ENCODE measurements around the gene KMT5C.
"Not testable (repeated sequence)": the region's sequence is repeated elsewhere in the genome, so short reads cannot be mapped to it uniquely, and the experiment has no call there.

Gene KMT5C

GRCh38 chr19:55316646-55317045 is 23.0 kb upstream of the KMT5C start:
- no peak for DNase-seq (ENCODE audit: extremely low read depth in 1 of 2, low read depth in 1 of 2)

DNA sequence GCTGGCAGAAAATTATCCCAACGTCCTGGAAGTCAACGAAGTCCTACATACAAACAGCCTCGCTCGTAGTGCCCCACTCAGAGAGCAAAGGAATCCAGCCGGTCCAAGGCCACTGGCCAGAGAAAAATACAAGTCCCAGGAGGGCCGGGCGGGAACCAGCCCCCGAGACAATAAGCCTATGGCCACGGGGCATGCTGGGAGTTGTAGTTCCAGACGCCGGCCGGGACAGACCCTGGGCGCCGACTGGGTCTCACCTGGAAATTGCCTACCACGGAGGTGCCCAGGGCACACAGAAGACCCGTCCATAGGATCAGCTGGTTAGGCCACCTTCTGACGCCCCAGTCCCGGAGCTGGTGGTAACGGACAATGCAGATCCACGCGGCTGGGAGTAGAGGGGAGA is 19.9 kb upstream of the KMT5C start:
- DNase-seq (ENCODE audit: extremely low read depth in 1 of 2, low read depth in 1 of 2) = no peak

DNA sequence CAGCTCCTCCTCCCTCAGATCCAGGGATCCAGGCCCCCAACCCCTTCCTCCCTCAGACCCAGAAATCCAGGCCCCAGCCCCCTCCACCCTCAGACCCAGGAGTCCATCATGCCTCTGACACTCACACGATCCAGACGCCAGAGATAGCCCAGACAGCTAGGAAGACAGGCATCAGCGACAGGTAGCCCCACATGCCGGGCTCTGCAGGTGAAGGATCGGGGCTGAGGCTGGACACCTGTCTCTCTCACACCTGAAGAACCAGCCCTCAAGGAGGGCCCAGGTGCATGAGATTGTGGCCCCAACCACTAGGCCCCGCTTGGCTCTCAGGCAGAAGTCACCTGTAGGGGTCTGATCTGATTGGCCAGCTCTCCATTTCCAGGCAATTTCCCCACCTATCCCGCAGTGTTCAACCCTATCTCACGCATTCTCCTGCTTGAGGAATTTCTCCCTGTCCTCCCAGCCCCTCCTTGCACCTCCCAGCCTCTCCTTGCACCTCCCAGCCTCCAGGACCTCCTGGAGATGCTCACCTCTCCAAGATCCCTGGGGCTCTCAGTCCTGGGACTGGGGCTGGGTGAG is 18.7 kb upstream of the KMT5C start:
- DNase-seq (ENCODE audit: extremely low read depth in 1 of 2, low read depth in 1 of 2) = no peak

- no peak for DNase-seq (ENCODE audit: extremely low read depth in 1 of 2, low read depth in 1 of 2)
Measured at GRCh38 chr19:55321466-55322137, 18.1 kb upstream of the KMT5C start.

- DNase-seq (ENCODE audit: extremely low read depth in 1 of 2, low read depth in 1 of 2) = no peak
Measured at GRCh38 chr19:55322204-55322885, 17.3 kb upstream of the KMT5C start.

DNA sequence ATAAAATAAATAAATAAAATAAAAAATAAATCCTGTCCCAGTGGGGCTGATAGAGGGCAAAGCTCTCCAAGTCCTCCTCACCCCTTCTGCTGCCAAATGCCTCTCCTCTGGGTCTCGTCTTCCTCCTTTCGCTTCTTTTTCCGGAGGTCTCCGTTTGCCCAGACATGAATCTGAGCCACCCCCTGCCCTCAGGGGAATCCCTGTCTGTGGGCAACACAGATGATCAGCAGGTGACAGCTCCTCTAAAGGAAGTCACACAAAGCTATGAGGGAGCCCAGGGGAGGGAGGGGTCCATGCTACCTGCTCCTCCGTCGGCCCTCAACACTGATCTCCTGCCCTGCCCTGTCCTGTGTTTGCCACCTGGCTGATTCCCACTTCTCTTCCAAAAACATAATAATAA is 15.0 kb upstream of the KMT5C start:
- no peak for DNase-seq (ENCODE audit: extremely low read depth in 1 of 2, low read depth in 1 of 2)

- no peak for DNase-seq (ENCODE audit: extremely low read depth in 1 of 2, low read depth in 1 of 2)
Measured at GRCh38 chr19:55325172-55325571, 14.5 kb upstream of the KMT5C start, which contains the start of gene TMEM150B. Gene TMEM150B (minus strand): TSS chr19:55325341. CDS start chr19:55321036, 4,305 bp downstream.

- not testable (repeated sequence) for DNase-seq (ENCODE audit: extremely low read depth in 1 of 2, low read depth in 1 of 2)
Measured at GRCh38 chr19:55328774-55329318, 10.8 kb upstream of the KMT5C start.

DNA sequence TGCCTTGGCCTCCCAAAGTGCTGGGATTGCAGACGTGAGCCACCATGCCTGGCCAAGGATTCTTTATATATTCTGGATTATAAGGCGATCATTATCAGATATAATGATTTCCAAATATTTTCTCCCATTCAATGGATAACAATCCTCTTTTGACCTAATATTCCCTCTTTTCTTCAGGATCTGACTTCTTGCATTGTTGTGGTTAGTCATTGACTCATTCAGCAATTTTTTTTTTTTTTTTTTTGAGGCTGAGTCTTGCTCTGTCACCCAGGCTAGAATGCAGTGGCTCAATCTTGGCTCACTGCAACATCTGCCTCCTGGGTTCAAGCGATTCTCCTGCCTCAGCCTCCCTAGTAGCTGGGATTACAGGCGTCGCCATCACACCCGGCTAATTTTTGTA is 9.9 kb upstream of the KMT5C start:
- not testable (repeated sequence) for DNase-seq (ENCODE audit: extremely low read depth in 1 of 2, low read depth in 1 of 2)

GRCh38 chr19:55333870-55334269 is 5.8 kb upstream of the KMT5C start:
- no peak for DNase-seq (ENCODE audit: extremely low read depth in 1 of 2, low read depth in 1 of 2)

DNA sequence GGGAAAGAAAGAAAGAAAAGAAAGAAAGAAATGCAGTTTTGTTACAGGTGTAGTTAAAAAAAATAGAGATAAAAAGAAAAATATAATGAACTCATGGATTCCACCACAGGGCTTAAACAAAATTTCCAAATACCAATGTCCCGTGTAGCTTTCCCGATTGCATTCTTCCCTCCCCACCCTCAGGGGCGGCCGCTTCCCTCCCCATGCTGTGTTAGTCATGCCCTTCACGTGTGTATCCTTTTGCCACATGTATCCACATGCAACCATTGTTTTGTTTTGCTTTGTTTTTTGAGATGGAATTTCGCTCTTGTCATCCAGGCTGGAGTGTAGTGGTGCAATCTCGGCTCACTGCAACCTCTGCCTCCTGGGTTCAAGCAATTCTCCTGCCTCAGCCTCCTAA is 3.6 kb upstream of the KMT5C start:
- DNase-seq (ENCODE audit: extremely low read depth in 1 of 2, low read depth in 1 of 2) = no peak

DNA sequence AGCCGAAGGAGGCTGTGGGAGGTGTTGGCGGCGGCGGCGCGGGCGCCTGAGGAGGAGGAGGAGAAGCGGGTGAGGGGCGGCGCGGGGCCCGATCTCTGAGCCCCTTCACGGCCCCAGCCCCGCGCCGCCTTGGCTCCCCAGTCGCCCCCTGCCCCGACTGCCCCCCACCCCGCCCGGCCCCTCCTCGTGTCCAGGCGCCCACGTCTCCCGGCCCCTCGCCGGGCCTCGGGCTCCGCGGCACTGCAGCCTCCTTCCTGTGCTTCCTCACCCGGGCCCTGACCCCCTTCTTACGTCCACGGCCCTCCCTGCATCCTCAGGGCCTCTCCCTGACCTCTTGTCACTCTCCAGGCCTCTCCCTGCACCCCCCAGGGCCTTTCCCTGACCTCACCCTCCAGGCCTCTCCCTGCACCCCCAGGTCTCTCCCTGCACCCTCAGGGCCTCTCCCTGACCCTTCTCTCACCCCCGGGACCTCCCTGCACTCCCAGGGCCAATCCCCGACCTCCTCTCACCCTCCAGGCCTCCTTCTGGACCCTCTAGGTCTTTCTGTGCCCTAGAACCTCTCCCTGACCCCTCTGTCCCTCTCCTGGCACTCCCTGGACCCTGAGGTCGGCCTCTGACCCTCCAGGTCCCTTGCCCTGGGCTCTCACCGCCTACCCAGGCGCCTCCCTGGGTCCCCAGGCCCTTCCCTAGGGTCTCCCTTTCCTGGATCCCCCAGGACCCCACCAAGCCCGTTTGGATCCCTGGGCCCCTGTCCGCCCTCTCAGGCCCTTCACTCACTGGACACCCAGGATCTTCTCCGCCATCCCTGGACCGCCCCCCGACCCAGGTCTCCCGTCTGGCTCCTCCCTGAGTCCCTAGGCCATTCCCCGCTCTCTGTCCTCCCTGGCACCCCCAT is 460 bp downstream of the KMT5C start:
- DNase-seq (ENCODE audit: extremely low read depth in 1 of 2, low read depth in 1 of 2) = no peak

DNA sequence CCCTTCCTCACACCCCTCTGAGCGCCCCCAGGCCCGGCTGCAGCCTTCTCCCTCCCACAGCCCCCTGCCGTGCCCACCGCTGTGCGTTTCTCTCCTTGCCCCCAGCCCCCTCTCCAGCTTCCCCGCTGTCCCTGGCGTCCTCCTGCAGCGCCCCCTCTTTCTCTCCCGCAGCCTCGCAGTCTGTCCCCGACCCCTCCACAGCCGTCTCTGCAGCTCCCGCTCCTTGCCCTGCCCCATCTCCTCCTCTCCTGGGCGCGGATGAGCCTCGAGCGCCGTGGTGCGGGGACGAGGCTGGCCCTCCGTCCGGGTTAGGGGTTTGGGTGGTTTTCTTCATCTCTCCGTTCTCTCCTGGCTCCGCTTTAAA is 1.1 kb downstream of the KMT5C start:
- no peak for DNase-seq (ENCODE audit: extremely low read depth in 1 of 2, low read depth in 1 of 2)

DNA sequence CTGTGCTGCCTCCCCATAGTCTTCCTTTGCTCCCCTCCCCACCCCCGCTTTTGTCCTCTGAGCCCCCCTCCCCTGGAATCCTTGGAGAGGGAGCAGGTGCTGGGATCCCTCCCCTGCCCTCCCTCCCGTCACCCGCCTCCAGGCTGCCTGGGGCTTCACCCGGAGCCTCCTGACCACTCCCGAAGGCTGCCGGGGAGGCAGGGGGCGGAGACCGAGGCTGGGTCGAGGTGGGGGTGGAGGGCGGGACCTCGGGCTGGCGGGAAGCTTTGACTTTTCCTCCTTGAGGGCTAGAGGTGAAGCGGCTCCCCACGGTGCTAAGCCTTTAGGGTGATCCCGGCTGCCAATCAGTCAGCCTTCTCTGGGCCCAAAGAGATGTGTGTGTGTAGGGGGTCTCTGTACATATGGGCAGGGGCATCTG is 1.5 kb downstream of the KMT5C start:
- DNase-seq (ENCODE audit: extremely low read depth in 1 of 2, low read depth in 1 of 2) = peak in 1 of 2 donors; percentile 19

DNA sequence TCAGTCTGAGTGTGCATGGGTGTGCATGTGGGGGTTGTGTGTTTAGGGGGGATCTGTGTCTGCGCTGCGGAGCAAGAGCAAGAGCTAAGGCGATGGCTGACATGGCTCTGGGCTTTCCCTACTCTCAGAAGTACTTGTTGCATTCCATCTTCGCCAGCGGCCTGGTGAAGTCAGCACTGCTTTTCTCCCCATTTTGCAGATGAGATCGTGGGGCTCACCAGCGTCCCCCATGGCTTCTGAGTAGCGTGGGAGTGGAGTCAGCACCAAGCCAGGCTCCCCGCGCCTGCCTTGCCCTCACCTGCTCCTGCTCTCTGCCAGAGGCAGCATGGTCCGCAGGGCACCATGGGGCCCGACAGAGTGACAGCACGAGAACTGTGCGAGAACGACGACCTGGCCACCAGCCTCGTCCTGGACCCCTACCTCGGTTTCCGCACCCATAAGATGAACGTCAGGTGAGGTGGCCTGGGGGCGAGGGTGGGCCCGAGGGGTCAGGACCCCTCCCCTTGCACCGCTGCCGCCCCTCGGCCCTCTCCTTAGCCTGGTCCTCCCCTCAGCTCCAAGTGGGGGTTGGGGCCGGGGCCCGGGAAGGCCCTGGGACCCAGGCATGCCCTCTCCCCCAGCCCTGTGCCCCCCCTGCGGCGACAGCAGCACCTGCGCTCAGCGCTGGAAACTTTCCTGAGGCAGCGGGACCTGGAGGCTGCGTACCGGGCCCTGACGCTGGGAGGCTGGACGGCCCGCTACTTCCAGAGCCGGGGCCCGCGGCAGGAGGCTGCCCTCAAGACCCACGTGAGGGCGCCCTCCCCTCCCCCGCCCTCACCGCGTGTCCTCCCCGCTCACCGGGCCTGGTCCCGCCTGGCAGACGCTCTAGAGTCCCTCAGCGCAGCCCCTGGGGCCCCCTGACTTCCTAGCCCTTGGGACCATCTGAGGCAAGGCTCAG is 2.2 kb downstream of the KMT5C start:
- DNase-seq (ENCODE audit: extremely low read depth in 1 of 2, low read depth in 1 of 2) = no peak

DNA sequence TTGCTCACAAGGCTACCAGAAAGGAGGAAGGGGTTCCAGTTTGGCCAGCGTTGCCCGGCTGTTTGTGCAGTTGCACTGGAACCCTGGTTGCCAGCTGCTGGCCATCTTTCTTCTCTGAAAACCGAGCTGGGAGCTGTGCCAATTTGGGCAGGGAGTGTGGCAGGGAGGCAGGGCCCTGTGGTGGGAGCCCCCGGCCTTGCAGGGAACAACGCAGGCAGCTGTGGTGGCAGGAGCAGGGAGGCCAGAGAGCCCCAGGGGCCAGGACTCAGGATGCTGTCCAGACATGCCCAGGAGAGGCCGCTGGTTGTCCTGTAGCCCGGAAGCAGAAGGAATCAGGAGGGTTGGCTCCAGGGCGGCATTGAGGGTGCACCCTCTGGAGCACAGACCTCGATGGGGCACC is 4.8 kb downstream of the KMT5C start:
- no peak for DNase-seq (ENCODE audit: extremely low read depth in 1 of 2, low read depth in 1 of 2)

DNA sequence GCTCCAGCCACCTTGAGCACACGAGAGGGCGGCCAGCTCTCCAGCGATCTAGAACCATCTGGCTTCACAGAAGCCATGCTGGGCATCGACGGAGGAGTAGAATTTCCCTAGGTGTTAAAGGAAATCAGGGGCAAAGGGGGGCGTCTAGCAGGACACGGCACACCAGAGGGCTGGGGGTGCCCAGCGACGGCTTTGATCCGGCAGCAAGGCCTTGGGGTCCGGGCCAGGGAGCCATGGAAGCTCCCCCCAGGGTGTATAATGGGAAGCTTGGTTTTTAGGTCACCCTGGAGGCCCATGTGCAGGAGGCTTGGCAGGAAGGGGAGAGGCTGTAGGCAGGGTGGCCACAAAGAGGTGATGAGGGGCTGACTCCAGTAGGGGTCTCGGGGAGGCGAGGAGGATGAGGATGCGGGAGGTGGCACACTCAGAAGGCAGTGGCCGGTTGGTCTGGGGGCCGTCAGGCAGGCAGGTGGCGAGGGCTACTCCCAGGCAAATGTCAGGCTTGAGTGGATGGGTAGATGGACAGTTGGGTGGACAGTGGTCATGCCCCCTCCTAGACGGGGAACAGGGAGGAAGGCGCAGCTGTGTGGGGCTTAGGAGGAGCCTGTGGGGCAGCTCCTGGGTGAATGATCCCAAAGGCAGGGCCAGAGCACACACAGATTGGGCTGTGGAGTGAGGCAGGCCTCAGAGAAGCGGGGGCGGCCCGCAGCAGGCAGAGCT is 5.6 kb downstream of the KMT5C start:
- DNase-seq (ENCODE audit: extremely low read depth in 1 of 2, low read depth in 1 of 2) = no peak

GRCh38 chr19:55345818-55346724 is 6.4 kb downstream of the KMT5C start:
- no peak for DNase-seq (ENCODE audit: extremely low read depth in 1 of 2, low read depth in 1 of 2)

All from activated CD8-positive, alpha-beta memory T cell treated with anti-CD3 and anti-CD28 coated beads for 1 hour (primary cell).